Dedifferentiated amniotic fluid mesenchymal stem cell (primary cell): ENCODE measurements around the gene MPRIP.

ENCODE experiments used
- DNase-seq: peaks from one replicate; pipeline ENCODE4 v3.0.0-alpha.2; 2016; ENCODE audit errors: extremely low spot score

MPRIP gene

GRCh38 chr17:17051380-17051779, 9.1 kb downstream of the MPRIP start:
- no peak for DNase-seq

- no peak for DNase-seq
Observed at GRCh38 chr17:17051791-17052461, 9.7 kb downstream of the MPRIP start.

GRCh38 chr17:17052462-17053221, 10.4 kb downstream of the MPRIP start:
- no peak for DNase-seq

- no peak for DNase-seq
Observed at GRCh38 chr17:17053446-17054379, 11.5 kb downstream of the MPRIP start.

GRCh38 chr17:17054636-17055035, 12.4 kb downstream of the MPRIP start:
- DNase-seq, result no peak

GRCh38 chr17:17055286-17056155, 13.3 kb downstream of the MPRIP start:
- DNase-seq, result no peak

- DNase-seq, result no peak
Observed at GRCh38 chr17:17056156-17056539, 13.9 kb downstream of the MPRIP start.

GRCh38 chr17:17057057-17057551, 14.8 kb downstream of the MPRIP start:
- no peak for DNase-seq

GRCh38 chr17:17058304-17058703, 16.0 kb downstream of the MPRIP start:
- no peak for DNase-seq

GRCh38 chr17:17059301-17059890, 17.1 kb downstream of the MPRIP start:
- no peak for DNase-seq

- no peak for DNase-seq
Observed at GRCh38 chr17:17060001-17060922, 18.0 kb downstream of the MPRIP start.

GRCh38 chr17:17060930-17061329, 18.7 kb downstream of the MPRIP start:
- no peak for DNase-seq

GRCh38 chr17:17061516-17061915, 19.3 kb downstream of the MPRIP start:
- no peak for DNase-seq

- DNase-seq, result no peak
Observed at GRCh38 chr17:17062356-17062755, 20.1 kb downstream of the MPRIP start.

- no peak for DNase-seq
Observed at GRCh38 chr17:17062866-17063265, 20.6 kb downstream of the MPRIP start.

GRCh38 chr17:17063546-17064122, 21.4 kb downstream of the MPRIP start:
- DNase-seq, result no peak

GRCh38 chr17:17064322-17064721, 22.1 kb downstream of the MPRIP start:
- no peak for DNase-seq

- DNase-seq, result no peak
Observed at GRCh38 chr17:17066021-17066420, 23.8 kb downstream of the MPRIP start.

- no peak for DNase-seq
Observed at GRCh38 chr17:17067257-17067656, 25.0 kb downstream of the MPRIP start.
